OCI-LY1 (cell line): ENCODE results near the gene IKZF3.

Source experiments
- CTCF ChIP-seq: fragments of 200-600 bp; sonication (generic), shearing (Covaris generic); IDR thresholded peaks from 2 replicates; pipeline ENCODE4 v1.5.1; 2017; ENCODE audit warnings: mild to moderate bottlenecking, antibody characterized with exemption, low read length, moderate library complexity, mixed read lengths
- EZH2 ChIP-seq: fragments of 200-600 bp; sonication (generic), shearing (Covaris generic); IDR thresholded peaks from 2 replicates; pipeline ENCODE4 v1.8.0; 2017; ENCODE audit warnings: borderline replicate concordance, mixed run types, mild to moderate bottlenecking, antibody characterized with exemption, low read length, moderate library complexity, mixed read lengths

- TF ChIP-seq CTCF (no peak), EZH2 (no peak)
Observed at GRCh38 chr17:39774047-39774446, 90.1 kb downstream of the IKZF3 start.
